GM06990 (cell line): Measurements from ENCODE around the gene CHST12.

Experiments
- DNase-seq: peaks from one replicate; pipeline ENCODE4 v3.0.0-alpha.2; 2011; ENCODE audit not compliant: insufficient read length; ENCODE audit errors: extremely low read depth
- H3K27me3 ChIP-seq: replicated peaks from 2 replicates; pipeline ENCODE4 v1.6.0; 2011; ENCODE audit warnings: low read length; ENCODE audit not compliant: control insufficient read depth, insufficient read depth
- H3K36me3 ChIP-seq: 2 replicates; pipeline ENCODE4 v1.5.1; 2011; ENCODE audit warnings: low read length; ENCODE audit not compliant: control insufficient read depth, insufficient read depth
- H3K4me3 ChIP-seq: replicated peaks from 2 replicates; pipeline ENCODE4 v1.5.1; 2011; ENCODE audit warnings: low read depth, mild to moderate bottlenecking, control low read depth, low read length
- TF ChIP-seq, protein P1 (sequence below): IDR thresholded peaks from 2 replicates; pipeline ENCODE4 v1.5.1; 2011; ENCODE audit warnings: low read length, control low read depth, mild to moderate bottlenecking, inconsistent platforms; ENCODE audit not compliant: insufficient read depth, poor library complexity, severe bottlenecking

CHST12 gene

DNA sequence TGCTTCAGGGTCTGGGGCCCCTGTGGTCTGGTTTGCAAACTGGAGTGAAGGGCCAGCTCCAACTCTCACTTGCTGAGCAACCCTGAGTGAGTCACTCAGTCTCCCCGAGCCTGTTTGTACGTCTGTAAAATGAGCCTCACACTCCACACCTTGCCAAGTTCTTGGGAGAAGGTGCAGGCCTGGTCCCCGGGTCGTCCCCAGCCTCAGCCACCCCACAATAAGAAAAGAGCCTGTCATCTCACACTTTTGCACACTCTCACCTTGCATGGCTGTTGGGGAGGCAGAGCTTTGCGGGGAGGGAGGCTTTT, 67.6 kb downstream of the CHST12 start:
- Histone ChIP-seq H3K4me3 (no peak overlapping the region), H3K27me3 (no peaks in the 10 kb centered on the region), H3K36me3 (no peaks in the 10 kb centered on the region)
- TF ChIP-seq, protein P1, sequence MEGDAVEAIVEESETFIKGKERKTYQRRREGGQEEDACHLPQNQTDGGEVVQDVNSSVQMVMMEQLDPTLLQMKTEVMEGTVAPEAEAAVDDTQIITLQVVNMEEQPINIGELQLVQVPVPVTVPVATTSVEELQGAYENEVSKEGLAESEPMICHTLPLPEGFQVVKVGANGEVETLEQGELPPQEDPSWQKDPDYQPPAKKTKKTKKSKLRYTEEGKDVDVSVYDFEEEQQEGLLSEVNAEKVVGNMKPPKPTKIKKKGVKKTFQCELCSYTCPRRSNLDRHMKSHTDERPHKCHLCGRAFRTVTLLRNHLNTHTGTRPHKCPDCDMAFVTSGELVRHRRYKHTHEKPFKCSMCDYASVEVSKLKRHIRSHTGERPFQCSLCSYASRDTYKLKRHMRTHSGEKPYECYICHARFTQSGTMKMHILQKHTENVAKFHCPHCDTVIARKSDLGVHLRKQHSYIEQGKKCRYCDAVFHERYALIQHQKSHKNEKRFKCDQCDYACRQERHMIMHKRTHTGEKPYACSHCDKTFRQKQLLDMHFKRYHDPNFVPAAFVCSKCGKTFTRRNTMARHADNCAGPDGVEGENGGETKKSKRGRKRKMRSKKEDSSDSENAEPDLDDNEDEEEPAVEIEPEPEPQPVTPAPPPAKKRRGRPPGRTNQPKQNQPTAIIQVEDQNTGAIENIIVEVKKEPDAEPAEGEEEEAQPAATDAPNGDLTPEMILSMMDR, result no peak
- DNase-seq, result no peak

DNA sequence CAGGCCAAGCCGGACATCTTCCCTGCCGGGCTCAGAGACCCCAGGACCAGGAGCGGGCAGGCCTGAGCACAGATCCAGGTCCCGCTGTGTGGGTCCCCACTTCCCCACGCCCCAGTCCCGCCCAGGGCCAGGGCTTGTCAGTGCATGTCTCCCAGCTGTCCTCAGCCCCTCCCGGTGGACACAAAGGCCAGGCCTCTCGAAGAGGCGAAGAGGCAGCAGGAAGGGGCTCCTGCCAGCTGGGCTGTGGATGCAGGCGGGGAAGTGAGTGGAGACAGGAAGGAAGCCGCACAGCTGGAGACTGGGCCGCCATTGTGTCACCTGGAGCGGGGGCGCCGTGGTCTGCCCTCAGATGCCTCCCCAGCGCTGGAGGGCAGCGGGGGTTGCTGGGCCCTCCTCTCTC, 68.0 kb downstream of the CHST12 start:
- TF ChIP-seq, protein P1, result no peak
- no peak for DNase-seq

DNA sequence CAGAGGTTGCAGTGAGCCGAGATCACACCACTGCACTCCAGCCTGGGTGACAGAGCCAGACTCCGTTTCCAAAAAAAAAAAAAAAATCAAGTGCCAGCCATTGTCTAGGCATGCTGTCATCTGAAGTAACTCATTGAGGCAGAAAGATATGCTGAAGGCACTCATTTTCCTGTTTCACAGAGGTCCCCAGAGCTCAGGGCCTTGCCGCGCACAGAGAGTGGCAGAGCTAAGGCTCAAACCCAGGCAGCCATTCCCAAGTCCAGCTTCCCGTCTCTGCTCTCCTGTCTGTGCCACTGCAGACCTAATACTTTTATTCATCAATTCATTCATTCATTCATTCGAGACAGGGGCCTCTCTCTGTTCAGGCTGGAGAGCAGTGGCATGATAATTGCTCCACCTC, 69.3 kb downstream of the CHST12 start:
- DNase-seq, result no peak
- no peaks in the 10 kb centered on the region for H3K36me3 ChIP-seq
- H3K27me3 ChIP-seq, result no peaks in the 10 kb centered on the region
- no peak overlapping the region for H3K4me3 ChIP-seq
- TF ChIP-seq, protein P1, result no peak

More for the DNA sequence above, 68.0 kb downstream of the CHST12 start:
- Histone ChIP-seq H3K27me3 (no peaks in the 10 kb centered on the region), H3K4me3 (no peak overlapping the region), H3K36me3 (no peaks in the 10 kb centered on the region)

DNA sequence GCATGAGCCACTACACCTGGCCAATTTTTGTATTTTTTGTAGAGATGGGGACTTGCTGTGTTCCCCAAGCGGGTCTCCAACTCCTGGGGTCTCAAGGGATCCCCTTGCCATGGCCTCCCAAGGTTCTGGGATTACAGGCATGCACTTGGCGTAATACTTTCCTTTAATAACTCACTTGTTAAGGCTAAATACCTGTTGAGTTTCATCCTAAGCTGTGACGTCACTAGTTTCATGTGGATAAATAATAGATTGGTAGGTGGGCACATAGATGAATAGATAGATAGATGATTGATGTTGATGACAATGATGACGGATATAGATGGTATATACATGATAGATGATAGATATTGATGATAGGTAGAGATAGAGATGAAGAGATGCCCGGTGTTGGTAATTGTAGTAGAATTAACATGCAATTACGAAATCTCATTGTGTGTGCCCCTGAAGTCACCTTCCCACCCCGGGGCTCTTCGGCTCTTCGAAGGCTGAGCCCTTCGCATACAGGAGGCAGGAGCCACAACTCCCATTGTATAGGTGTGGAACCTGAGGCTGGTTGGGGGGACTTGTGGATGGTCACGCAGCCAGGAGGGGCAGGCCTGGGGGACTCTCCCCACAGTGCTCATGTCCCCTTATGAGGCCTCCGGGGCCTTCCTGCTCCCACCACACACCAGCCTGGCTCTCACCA, 70.2 kb downstream of the CHST12 start:
- no peak overlapping the region for H3K4me3 ChIP-seq
- H3K36me3 ChIP-seq, result no peaks in the 10 kb centered on the region
- no peaks in the 10 kb centered on the region for H3K27me3 ChIP-seq
- no peak for DNase-seq
- TF ChIP-seq, protein P1, result no peak

DNA sequence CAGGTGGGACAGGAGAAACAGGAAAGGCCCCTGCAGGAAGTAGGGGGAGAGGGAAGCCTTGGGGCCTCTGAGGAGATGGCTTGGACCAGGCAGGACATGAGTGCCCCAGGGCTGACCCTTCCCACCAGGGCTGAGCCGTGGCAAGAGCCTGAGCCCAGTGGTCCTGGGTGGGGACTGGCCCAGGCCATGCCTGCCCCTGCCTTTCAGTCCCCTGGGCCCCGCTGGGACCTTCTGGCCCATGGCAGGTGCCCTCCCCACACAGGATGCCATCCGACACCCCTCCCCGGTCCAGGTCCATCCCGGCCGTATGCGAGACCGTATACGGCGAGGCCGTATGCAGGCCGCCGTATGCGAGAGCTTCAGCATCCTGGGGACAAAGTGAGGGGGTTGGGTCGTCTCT, 70.8 kb downstream of the CHST12 start:
- TF ChIP-seq, protein P1, result no peak
- no peak for DNase-seq
- H3K4me3 ChIP-seq, result no peak overlapping the region
- H3K27me3 ChIP-seq, result no peaks in the 10 kb centered on the region
- H3K36me3 ChIP-seq, result no peaks in the 10 kb centered on the region
